HG03342 (cell line): ENCODE data around the gene NLRP10.
"Not testable (repeated sequence)": the region's sequence is repeated elsewhere in the genome, so short reads cannot be mapped to it uniquely, and the experiment has no call there.

ENCODE experiments used
- ATAC-seq: cut with Tn5 transposase; IDR thresholded peaks from one replicate; pipeline ENCODE4 v1.9.1; 2021; ENCODE audit warnings: mild to moderate bottlenecking, moderate library complexity; ENCODE audit not compliant: unreplicated experiment

NLRP10 gene, protein sequence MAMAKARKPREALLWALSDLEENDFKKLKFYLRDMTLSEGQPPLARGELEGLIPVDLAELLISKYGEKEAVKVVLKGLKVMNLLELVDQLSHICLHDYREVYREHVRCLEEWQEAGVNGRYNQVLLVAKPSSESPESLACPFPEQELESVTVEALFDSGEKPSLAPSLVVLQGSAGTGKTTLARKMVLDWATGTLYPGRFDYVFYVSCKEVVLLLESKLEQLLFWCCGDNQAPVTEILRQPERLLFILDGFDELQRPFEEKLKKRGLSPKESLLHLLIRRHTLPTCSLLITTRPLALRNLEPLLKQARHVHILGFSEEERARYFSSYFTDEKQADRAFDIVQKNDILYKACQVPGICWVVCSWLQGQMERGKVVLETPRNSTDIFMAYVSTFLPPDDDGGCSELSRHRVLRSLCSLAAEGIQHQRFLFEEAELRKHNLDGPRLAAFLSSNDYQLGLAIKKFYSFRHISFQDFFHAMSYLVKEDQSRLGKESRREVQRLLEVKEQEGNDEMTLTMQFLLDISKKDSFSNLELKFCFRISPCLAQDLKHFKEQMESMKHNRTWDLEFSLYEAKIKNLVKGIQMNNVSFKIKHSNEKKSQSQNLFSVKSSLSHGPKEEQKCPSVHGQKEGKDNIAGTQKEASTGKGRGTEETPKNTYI

DNA sequence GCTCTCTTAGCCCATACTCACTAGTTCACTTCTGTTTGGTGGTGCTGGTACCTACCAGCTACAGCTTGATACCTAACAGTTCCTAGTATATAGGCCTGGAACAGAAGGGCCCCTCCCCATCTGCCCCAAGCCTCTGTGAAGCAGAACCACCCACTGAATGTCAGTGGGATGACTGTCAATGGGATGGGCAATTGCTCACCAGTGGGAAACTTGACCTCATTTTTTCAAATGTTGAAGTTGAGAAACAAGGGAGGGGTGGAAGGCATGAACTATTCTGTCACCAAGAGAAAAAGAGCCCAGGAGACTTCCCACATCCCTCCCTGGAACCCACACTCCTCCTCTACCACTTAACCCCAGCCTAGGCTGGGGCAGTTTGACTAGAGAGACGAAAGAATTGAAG lies at the start of gene NLRP10:
TSS of gene NLRP10 (minus strand) at position 62 of the 400 bp plus-strand sequence. CDS start 1,952 bp downstream, outside the sequence.
- ATAC-seq = no peak

DNA sequence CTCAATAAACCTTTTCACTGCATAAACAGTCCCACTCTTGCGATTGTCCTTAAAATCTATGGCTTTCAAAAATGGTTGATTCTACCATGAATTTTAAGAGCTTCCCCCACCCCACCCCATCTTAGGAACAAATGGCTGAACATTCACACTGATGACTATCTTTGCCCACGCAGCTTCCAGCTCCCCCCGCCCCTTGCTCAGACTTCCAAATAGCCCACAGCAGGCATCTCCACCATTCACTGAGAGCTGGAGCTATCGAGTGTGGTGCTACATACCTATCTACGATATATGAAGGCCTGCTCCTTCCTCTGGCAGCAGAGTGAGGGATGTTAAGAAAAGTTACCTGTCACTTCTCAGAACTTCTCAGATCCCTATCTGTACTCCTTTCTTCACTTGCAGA lies 48.6 kb upstream of the NLRP10 start:
- no peak for ATAC-seq

DNA sequence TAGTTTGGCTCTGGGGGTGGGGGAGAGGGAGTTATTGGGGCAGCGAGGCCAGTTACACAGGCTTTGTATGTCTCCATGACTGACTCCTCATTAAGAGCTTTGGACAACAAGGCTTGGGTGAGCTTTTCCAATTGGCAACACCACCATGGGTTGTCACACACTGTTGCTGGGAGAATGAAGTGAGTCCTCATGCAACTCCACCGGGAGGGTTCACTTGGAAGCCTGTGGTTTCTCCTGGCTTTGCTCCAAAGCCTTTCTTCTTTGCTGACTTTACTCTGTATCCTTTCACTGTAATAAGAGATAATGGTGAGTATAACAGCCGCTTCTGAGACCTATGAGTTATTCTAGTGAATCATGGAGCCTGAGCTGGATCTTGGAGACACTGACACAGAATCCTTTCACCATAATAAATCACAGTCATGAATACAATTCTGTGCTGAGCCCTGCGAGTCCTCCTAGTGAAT lies 46.8 kb upstream of the NLRP10 start:
- ATAC-seq = no peak

DNA sequence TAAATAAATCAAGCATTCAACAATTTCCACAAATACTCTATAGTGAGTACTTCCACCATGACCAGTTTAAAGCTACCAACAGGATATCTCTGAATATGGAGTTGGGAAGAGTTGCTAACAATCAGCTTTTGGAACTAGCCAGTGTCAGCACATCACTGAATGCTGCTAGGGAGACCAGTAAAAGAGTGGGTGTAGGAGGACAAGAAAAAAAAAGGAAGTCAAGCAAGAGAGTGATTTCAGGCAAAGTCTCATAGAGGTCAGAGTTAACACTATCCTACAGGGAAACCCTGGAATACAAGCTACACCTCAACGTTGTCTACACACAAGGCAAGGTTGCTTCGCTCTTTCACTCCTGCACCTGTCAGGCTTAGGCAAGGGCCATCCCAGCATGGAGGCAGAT lies 46.1 kb upstream of the NLRP10 start:
- no peak for ATAC-seq

DNA sequence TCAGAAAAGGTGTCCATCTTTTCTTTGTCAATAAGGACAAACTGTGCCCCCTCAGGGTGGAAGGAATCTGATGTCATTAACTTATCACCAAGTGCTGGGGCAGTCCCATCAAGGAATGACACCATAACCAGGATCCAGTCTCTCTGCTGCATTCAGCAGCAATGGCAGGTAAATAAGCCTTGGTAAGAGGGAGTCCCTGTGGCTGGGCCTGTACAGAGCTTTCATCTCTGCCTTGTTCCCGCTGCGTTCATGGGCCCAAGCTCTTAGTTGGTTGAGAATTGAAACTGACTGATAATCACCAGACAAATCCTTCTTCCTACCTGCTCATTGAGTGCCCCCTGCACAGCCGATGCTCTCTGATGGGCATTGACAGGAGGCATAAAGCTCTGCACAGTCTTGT lies 44.6 kb upstream of the NLRP10 start:
- no peak for ATAC-seq

DNA sequence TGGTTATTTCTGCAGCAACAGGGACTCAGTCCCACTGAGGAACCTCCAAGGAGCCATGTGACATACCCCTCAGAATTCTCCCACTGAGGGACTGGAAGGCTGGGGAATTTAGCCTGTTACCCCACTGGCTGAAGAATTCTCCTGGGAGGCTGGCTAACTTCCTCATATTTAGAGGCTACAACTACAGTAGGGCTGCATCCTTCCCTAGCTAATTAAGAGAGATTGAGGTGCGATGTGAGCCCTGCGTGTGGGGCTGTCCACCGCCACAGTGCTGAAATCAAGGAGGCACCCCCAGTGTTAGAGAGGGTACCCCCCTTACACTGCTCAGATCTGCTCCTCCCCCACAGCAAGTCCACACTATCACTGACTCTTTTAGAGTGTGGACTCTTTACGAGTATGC lies 43.0 kb upstream of the NLRP10 start:
- ATAC-seq = no peak

DNA sequence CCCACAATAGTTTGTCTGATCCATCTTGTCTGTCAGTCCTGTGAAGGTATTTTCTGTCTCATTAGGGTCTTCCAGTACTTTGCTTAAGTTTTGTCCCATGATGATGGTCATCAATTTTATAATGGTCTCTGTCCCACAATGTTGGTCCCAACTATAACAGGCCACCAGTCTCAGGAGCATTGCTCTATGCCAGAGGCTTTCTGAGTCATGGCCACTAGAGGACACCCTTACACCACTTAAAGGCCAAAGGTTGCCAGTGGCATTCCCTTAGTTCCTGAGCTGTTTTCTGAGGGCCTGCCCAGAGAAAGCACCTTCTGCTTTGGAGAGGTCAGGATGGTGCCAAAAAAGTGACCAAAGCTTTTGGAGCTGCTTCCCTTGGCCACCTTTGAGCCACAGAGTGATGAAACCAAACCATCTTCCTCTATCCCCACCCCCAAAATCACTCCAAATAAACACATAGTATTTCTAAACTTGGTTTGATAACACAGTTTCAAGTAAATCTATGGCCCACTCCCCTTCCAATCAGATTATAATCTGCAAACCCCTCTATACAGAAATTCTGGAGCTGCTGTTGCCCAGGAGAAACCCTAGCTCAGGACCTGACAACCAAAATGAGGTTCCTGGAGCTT lies 41.2 kb upstream of the NLRP10 start:
- ATAC-seq = peak; percentile 74

DNA sequence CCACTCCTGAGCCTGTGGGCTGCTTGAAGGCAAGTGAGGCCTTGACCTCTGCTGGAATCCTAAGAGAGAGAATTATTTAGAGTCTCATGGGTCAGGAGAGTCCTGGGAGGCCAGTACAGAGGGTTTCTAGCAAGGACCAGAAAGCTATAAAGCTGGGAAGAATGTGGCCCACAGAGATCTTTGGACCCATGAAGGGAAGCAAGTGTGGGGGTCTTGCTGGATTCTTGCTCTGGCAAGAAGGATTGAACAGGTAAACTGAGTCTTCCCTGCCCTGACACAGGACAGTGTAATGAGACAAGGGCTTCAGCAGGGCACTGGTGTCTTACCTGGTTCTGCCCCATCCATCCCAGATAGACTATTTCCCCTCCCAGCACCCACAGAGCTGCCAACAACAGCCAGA lies 40.3 kb upstream of the NLRP10 start:
- no peak for ATAC-seq

DNA sequence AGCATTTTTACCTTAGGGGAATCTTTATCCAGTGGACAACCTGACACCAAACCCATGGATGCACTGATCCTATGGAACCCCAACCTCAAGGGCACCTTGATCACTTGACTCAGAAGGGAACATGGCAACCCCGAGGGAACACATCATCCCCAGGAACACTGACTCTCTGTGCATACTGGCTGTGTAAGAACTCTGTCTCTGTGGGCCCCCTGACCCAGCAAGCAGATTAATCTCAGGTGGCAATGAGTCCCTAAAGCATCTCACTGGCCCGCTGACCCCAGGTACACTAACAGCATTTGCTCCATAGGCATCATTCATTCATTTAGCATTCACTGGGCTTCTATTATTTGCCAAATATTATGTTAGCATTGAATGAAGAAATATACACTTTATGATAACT lies 38.8 kb upstream of the NLRP10 start:
- ATAC-seq = no peak

DNA sequence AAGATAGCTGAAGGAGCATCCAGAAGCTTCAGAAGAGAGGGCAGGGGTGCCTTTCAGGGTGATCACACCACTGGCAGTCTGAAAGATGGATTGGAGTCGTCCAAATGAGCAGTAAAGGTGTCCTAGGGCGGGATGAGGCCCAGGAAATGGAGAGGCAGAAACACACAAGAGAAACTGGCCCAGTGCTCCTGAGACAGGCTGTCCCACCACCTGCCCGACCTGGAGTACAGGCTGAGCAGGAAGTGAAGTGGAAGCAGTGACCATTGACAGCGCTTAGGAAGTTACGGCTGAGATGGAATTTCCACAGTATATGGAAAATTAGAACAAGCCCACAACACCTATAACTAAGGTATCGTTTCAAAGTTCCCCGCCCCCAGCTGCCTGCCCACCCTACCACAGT lies 37.9 kb upstream of the NLRP10 start:
- no peak for ATAC-seq

DNA sequence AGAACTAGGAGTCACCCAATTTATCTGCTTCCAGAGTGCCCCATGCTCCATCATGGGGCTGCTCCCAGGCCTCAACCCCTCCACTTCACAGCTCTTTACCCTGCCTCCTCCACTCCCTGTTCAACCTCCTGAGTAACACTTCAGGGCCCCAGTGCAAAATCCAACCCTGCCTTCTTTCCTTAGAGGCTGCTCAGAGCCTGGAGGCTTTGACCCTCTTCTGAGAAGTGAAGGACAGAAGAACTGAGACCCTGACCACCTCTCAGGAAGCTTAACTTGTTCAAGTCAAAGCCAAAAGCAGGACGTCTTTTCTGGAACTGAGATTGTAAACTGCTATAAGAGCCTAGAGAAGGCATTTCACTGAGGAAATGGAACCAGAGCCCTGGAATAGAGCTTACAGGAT lies 37.4 kb upstream of the NLRP10 start:
- ATAC-seq = no peak

DNA sequence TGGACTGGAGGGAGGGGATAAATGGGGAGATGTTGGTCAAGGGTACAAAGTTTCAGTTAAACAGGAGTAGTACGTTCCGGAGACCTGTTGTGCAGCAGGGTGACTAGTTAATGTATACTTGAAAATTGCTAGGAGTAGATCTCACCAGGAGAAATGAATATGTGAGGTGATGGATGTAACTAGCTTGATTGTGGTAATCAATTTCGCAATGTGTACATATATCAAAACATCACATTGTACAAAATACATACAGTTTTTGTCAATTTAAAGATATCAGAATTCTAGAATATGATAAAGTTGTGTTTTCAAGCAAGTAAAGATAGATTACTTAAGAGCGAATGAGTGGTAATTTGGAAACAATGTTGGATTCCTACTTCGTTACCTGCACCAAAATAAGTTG lies 35.1 kb upstream of the NLRP10 start:
- no peak for ATAC-seq

DNA sequence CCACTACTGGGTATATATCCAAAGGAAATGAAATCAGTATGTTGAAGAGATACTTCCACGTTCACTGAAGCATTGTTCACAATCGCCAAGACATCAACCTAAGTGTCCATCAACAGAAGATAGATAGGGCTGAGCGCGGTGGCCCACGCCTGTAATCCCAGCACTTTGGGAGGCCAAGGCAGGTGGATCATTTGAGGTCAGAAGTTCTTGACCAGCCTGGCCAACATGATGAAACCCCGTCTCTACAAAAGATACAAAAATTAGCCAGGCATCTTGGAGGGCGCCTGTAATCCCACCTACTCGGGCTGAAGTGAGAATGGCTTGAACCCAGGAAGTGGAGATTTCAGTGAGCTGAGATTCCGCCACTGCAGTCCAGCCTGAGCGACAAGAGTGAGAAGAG lies 34.5 kb upstream of the NLRP10 start:
- no peak for ATAC-seq

DNA sequence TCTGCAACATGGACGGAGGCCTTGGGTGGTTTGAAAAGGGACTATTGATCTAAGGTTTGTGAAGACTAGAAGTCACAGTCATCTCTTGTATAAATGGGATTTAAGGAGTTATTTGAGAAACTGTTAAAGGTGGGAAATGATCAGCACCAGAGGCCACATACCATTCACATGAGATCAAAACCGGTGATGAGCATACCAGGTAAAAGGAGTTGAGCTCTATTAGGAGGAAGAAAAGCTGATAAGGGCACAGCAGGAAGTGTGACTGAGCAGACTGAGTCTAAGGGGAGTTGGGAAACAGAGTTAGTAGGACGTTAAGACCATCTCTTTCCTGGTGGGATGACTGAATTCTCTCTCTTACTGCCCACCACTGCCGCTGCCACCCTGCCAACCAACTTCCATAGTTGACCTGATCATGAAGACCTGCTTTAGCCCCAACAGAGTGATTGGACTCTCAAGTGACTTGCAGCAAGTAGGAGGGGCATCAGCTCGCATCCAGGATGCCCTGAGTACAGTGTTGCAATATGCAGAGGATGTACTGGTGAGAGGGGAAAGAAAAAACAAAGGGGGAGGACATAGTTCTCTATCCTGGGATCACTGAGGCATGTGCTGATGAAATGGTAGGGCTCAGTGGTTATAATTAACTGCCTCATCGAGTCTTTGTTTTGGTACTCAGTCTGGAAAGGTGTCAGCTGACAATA lies 29.5 kb upstream of the NLRP10 start:
- no peak for ATAC-seq

DNA sequence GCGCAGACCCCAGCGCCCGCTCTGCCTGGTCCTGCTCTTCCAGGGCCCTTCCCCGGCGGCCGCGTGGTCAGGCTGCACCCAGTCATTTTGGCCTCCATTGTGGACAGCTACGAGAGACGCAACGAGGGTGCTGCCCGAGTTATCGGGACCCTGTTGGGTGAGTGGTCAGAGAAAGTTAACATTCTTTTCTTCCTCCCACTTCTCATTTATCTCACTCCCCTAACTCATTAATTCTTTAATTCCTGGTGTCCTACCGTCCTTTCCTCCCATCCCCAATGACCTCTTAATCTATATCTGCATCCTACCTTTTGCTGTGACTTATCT lies 22.3 kb upstream of the NLRP10 start:
- not testable (repeated sequence) for ATAC-seq

DNA sequence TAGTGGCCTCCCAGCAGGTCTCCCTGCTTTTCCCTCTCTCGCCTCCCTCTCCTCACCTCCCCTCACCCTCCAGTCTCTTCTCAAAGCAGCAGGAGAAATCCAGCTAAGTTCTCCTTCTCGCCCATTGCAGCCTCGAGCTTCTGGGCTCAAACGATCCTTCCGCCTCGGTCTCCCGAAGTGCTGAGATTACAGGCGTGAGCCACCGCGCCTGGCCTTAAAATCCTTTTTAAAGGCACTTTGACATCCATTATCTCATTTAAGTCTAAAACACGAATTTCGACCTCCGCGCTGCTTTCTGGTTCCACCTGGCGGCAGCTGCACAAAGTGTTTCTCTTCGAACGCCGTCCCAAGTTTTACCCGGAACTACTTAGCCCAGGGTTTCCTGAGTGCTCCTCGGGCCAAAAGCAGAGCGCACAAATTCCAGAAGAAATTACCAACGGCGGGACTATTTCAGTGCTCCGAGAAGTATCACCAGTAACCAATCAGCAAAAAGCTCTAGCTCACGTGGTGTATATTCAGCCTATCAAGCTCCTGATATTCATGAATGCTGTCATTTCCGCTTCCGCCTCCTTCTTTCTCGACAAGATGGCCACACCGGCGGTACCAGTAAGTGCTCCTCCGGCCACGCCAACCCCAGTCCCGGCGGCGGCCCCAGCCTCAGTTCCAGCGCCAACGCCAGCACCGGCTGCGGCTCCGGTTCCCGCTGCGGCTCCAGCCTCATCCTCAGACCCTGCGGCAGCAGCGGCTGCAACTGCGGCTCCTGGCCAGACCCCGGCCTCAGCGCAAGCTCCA lies 21.7 kb upstream of the NLRP10 start, which contains the start of gene EIF3F:
TSS of gene EIF3F (plus strand) at position 570 of the 792 bp plus-strand sequence. CDS start at position 586, 16 bp downstream.
- ATAC-seq = peak; percentile 91

DNA sequence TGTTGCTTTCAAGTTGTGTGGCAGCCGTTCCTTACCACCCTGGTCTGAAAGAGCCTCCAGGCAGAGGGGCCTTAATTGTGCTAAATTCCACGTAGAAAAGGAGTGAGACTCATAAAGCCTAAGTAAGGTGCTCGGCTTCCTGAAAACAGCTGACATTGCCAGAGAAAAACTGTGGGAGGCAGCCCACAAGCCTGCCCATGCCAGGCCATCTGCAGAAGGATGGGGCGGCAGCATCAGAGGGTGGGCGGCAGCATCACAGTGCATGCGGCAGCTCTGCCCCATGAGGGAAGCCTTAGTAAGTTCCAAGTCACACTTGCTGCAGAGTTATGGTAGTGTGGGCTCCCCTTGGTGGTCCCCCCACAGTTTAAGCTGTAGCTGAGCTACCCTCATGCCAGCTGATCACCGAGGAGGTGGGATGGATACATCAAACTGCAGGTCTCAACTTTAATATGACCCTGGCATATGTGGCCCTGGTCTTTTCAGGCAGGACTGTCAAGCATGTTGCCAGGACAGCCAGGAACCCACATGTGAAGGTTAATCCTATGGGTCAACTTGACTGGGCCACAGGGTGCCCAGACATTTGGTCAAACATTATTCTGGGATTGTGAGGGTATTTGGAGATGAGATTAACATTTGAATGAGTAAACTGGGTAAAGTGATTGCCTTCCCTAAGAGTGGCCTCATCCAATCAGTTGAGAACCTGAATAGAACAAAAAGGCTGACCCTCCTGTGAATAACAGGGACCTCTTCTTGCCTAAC lies 18.8 kb upstream of the NLRP10 start:
- ATAC-seq = no peak

DNA sequence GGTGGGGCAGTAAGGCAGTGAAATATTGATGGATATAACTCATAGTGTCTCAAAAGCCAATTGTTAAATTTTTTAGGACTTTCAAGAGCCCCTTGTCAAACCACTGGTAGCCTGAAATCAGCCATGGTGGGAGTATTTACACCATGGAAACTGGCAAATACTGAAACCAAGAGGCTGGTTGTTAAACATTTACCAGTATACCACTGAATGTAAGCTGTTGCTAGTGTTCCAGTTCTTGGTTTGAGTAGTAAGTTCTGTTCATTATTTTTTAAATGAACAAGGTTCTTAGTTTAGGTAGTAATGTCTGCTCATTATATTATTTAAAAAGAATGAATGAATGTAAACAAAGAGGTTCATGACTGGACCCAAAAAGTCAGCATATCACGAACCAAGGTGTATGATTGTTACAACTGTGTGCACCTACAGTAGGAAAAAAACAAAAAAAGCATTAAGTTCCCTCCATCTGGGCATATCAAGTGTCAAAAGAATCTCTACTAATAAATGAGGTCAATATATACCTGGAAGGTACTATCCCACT lies 17.4 kb upstream of the NLRP10 start:
- peak; percentile 44 for ATAC-seq

DNA sequence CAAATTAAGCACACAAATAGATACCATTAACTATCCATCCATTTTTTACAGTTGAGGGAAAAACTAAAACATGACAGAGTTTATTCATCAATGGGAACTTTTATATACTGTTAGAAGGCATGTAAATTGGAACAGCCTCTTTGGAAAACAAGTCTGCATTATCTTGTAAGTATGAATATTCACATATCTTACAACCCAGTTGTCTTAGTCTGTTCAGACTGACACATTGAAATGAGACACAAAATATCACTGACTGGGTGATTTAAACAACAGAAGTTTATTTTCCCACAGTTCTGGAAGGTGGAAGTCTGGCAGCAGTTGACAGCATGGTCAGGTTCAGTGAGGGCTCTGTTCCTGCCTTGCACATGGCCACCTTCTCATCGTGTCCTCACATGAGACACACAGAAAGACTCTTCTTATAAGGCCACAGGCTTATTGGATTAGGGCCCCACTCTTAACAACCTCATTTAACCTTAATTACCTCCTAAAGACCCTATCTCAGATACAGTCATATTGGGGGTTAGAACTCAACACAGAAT lies 16.4 kb upstream of the NLRP10 start:
- no peak for ATAC-seq
